Upper lobe of left lung (tissue), 4 donors: ENCODE results near the gene PIK3R2.

ENCODE experiments used
- CTCF ChIP-seq, 6 experiments: fragments of 450-650 bp in 4 of 6; fragments of 200-600 bp in 2 of 6; sonication (generic) in 2 of 6; IDR thresholded peaks; one replicate each; pipeline ENCODE4 v1.5.1; 2016 to 2019; ENCODE audit warnings: antibody characterized with exemption in 6 of 6
- EP300 ChIP-seq, 4 donors: sonication (generic); formaldehyde crosslinking; IDR thresholded peaks; one replicate each; pipeline ENCODE4 v1.5.1; 2017; ENCODE audit warnings: antibody characterized with exemption in 4 of 4, control low read depth in 2 of 4
- POLR2A ChIP-seq, 4 donors: fragments of 450-650 bp; IDR thresholded peaks; one replicate each; pipeline ENCODE4 v1.5.1; 2016 to 2017; ENCODE audit warnings: antibody characterized with exemption in 4 of 4, mild to moderate bottlenecking in 2 of 4

GRCh38 chr19:18172331-18173053 lies 19.5 kb downstream of the PIK3R2 start:
- no peak for TF ChIP-seq CTCF (IDR thresholded peaks at IDR 0.05)
- TF ChIP-seq POLR2A (IDR thresholded peaks at IDR 0.05): no peak
- no peak for TF ChIP-seq EP300 (IDR thresholded peaks at IDR 0.05)
